GM18867 (cell line): ENCODE data around the gene DCX.
A peak's percentile ranks its signal among the peaks of the same experiment; 100 is the strongest.

Experiments used
- ATAC-seq: cut with Tn5 transposase; IDR thresholded peaks from one replicate; pipeline ENCODE4 v1.9.1; 2021; ENCODE audit warnings: mild to moderate bottlenecking, moderate library complexity; ENCODE audit not compliant: unreplicated experiment

Gene DCX

GRCh38 chrX:111411983-111412382, at the start of gene DCX:
TSS of gene DCX (minus strand) at chrX:111412192. CDS start at chrX:111410398, 1,794 bp downstream.
- ATAC-seq: no peak

GRCh38 chrX:111460607-111461006, 48.6 kb upstream of the DCX start:
- ATAC-seq: no peak

GRCh38 chrX:111447298-111447697, 35.3 kb upstream of the DCX start:
- ATAC-seq: peak; percentile 86

- peak; percentile 70 for ATAC-seq
Observed at GRCh38 chrX:111445485-111445884, 33.5 kb upstream of the DCX start.

- ATAC-seq: no peak
Observed at GRCh38 chrX:111444881-111445280, 32.9 kb upstream of the DCX start.

- ATAC-seq: no peak
Observed at GRCh38 chrX:111443946-111444345, 32.0 kb upstream of the DCX start.

- ATAC-seq: no peak
Observed at GRCh38 chrX:111442791-111443190, 30.8 kb upstream of the DCX start.

- no peak for ATAC-seq
Observed at GRCh38 chrX:111435469-111435868, 23.5 kb upstream of the DCX start.

- no peak for ATAC-seq
Observed at GRCh38 chrX:111431001-111431400, 19.0 kb upstream of the DCX start.

GRCh38 chrX:111411557-111411956, 435 bp downstream of the DCX start:
- ATAC-seq: no peak

GRCh38 chrX:111410590-111411078, 1.4 kb downstream of the DCX start:
- ATAC-seq: no peak

- no peak for ATAC-seq
Observed at GRCh38 chrX:111409326-111409725, 2.7 kb downstream of the DCX start.

- ATAC-seq: no peak
Observed at GRCh38 chrX:111407948-111408347, 4.0 kb downstream of the DCX start.

GRCh38 chrX:111402344-111402743, 9.6 kb downstream of the DCX start:
- ATAC-seq: no peak

- ATAC-seq: no peak
Observed at GRCh38 chrX:111395149-111395548, 16.8 kb downstream of the DCX start.

- no peak for ATAC-seq
Observed at GRCh38 chrX:111394569-111394968, 17.4 kb downstream of the DCX start.

- ATAC-seq: no peak
Observed at GRCh38 chrX:111387470-111388070, 24.4 kb downstream of the DCX start.

GRCh38 chrX:111386615-111387233, 25.3 kb downstream of the DCX start:
- ATAC-seq: no peak

- no peak for ATAC-seq
Observed at GRCh38 chrX:111386077-111386476, 25.9 kb downstream of the DCX start.

- ATAC-seq: no peak
Observed at GRCh38 chrX:111382277-111382676, 29.7 kb downstream of the DCX start.

- ATAC-seq: no peak
Observed at GRCh38 chrX:111376897-111377578, 35.0 kb downstream of the DCX start.

- no peak for ATAC-seq
Observed at GRCh38 chrX:111376486-111376885, 35.5 kb downstream of the DCX start.
